ENCODE results near the gene COPB1. TPM values are rescaled to one million over a fixed set of nuclear protein-coding genes. Genes with fewer than 3 reads are reported as not detected.

COPB1 gene
- total and polyA plus RNA-seq, 2 of the 13 experiments (the other 11 are each of a cell fraction or from before 2014, with no cell fraction given), result 114 to 195 TPM

- TF ChIP-seq ZNF646 (CRISPR knock-in tag; IDR thresholded peaks at IDR 0.05), result no peak
- no peak for TF ChIP-seq ERF (CRISPR knock-in tag; IDR thresholded peaks at IDR 0.05)
- TF ChIP-seq TFAP4 (IDR thresholded peaks at IDR 0.05; ENCODE audit: borderline replicate concordance, low read depth), result peak; percentile 61; the same call in 1 of the 2 replicates
- no peak for TF ChIP-seq TRIM22 (IDR thresholded peaks at IDR 0.05)
- no peak for TF ChIP-seq CEBPZ (IDR thresholded peaks at IDR 0.05; ENCODE audit: low read length)
- TF ChIP-seq FOSL2 (CRISPR knock-in tag; IDR thresholded peaks at IDR 0.05), result peak; percentile 77
Observed at GRCh38 chr11:14422052-14422813, 77.4 kb downstream of the COPB1 start (continued).
